Measurements from ENCODE around the gene CHRDL1.
A peak's percentile ranks its signal among the peaks of the same experiment; 100 is the strongest.
"Not testable (repeated sequence)": the region's sequence is repeated elsewhere in the genome, so short reads cannot be mapped to it uniquely, and the experiment has no call there.

CHRDL1 gene

GRCh38 chrX:110795645-110796406 lies at the start of gene CHRDL1:
CHRDL1 (minus strand) TSS chrX:110795817; CDS start chrX:110792181, 3,636 bp downstream.
- H3K4me3 ChIP-seq (ENCODE audit: low read depth, low read length) = peak within 1 kb of the TSS; percentile 67
- H3K9me3 ChIP-seq (ENCODE audit: control insufficient read depth, insufficient read depth, low read depth, low read length) = no peaks in the 10 kb centered on the region
- H3K4me1 ChIP-seq (ENCODE audit: control insufficient read depth, insufficient read depth, low read length) = peaks cover 3% of the 10 kb centered on the region; the same call in 1 of the 2 replicates
- H3K27ac ChIP-seq (ENCODE audit: low read depth, low read length) = no peak within 1 kb of the TSS
- peak within 1 kb of the TSS; percentile 56 for H3K9ac ChIP-seq (ENCODE audit: low read length)
- H3K36me3 ChIP-seq (ENCODE audit: control insufficient read depth, insufficient read depth, low read length) = no peaks in the 10 kb centered on the region
- peaks cover 58% of the 10 kb centered on the region for H3K27me3 ChIP-seq (ENCODE audit: control insufficient read depth, insufficient read depth, low read length)

DNA sequence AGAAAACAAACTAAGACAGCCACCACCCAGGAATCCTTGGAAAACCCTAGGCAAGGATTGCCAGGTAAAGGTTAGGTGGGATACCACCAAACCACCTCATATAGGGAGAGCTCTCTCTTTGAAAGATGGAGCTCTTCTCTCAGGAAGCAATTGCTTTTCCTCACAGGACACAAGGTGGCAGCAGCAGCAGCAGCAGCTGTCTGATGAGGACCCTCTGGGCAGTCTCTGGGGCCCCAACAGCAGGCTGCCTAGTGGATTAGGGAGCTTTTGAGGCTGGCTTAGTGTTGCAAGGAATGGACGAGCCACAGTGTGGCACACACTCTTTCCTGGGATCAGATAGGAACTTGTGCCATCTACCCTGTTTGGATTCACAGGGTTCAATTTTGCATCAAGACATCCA lies 41.4 kb upstream of the CHRDL1 start:
- no peaks in the 10 kb centered on the region for H3K4me1 ChIP-seq (ENCODE audit: control insufficient read depth, insufficient read depth, low read length)
- no peak overlapping the region for H3K27ac ChIP-seq (ENCODE audit: low read depth, low read length)
- no peak overlapping the region for H3K9ac ChIP-seq (ENCODE audit: low read length)
- no peaks in the 10 kb centered on the region for H3K9me3 ChIP-seq (ENCODE audit: control insufficient read depth, insufficient read depth, low read depth, low read length)
- H3K4me3 ChIP-seq (ENCODE audit: low read depth, low read length) = no peak overlapping the region
- no peaks in the 10 kb centered on the region for H3K36me3 ChIP-seq (ENCODE audit: control insufficient read depth, insufficient read depth, low read length)
- peaks cover 13% of the 10 kb centered on the region; the same call in 1 of the 2 replicates for H3K27me3 ChIP-seq (ENCODE audit: control insufficient read depth, insufficient read depth, low read length)

DNA sequence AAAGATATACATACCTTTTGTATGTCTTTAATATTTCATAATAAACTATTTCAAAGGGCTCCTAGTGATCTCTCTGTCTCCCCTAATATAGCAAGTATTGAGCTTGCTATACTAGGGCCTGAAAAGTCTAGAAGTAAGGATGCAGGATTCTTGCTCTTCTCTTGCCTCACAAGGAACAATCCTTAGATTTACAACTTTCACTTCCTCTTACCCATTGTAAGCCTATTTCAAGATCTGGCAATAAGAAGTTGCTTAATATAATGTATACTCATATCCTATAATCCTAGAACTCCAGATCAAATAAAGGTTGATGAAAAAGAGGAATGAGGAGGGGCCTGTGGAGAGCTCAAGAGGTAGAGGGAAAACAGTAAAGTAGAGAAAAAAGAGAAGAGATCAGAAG lies 40.8 kb upstream of the CHRDL1 start:
- Histone ChIP-seq H3K9ac (ENCODE audit: low read length) (no peak overlapping the region), H3K27ac (ENCODE audit: low read depth, low read length) (no peak overlapping the region), H3K9me3 (ENCODE audit: control insufficient read depth, insufficient read depth, low read depth, low read length) (no peaks in the 10 kb centered on the region), H3K4me1 (ENCODE audit: control insufficient read depth, insufficient read depth, low read length) (no peaks in the 10 kb centered on the region), H3K4me3 (ENCODE audit: low read depth, low read length) (no peak overlapping the region), H3K36me3 (ENCODE audit: control insufficient read depth, insufficient read depth, low read length) (no peaks in the 10 kb centered on the region), H3K27me3 (ENCODE audit: control insufficient read depth, insufficient read depth, low read length) (peaks cover 8% of the 10 kb centered on the region; the same call in 1 of the 2 replicates)

GRCh38 chrX:110836001-110836400 lies 40.4 kb upstream of the CHRDL1 start:
- H3K27ac ChIP-seq (ENCODE audit: low read depth, low read length) = no peak overlapping the region
- H3K4me1 ChIP-seq (ENCODE audit: control insufficient read depth, insufficient read depth, low read length) = no peaks in the 10 kb centered on the region
- no peaks in the 10 kb centered on the region for H3K36me3 ChIP-seq (ENCODE audit: control insufficient read depth, insufficient read depth, low read length)
- H3K27me3 ChIP-seq (ENCODE audit: control insufficient read depth, insufficient read depth, low read length) = peaks cover 8% of the 10 kb centered on the region; the same call in 1 of the 2 replicates
- no peaks in the 10 kb centered on the region for H3K9me3 ChIP-seq (ENCODE audit: control insufficient read depth, insufficient read depth, low read depth, low read length)
- no peak overlapping the region for H3K9ac ChIP-seq (ENCODE audit: low read length)
- H3K4me3 ChIP-seq (ENCODE audit: low read depth, low read length) = no peak overlapping the region

DNA sequence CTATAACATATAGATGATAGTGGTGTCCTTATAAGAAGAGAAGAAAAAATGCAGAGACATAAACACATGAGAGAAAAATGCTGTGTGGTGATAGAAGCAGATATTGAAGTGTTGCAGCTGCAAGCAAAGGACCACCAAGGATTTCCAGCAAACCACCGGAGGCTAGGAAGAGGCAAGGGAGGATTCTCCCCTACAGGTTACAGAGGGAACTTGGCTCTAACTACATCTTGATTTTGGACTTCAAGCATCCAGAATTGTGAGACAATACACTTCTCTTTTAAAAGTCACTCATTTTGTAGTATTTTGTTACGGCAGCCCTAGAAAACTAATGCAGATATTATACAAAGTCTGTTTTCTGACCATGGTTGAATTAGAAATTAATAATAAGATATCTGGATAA lies 30.4 kb upstream of the CHRDL1 start:
- H3K36me3 ChIP-seq (ENCODE audit: control insufficient read depth, insufficient read depth, low read length) = no peaks in the 10 kb centered on the region
- no peak overlapping the region for H3K27ac ChIP-seq (ENCODE audit: low read depth, low read length)
- no peaks in the 10 kb centered on the region; the same call in 1 of the 2 replicates for H3K27me3 ChIP-seq (ENCODE audit: control insufficient read depth, insufficient read depth, low read length)
- no peaks in the 10 kb centered on the region for H3K4me1 ChIP-seq (ENCODE audit: control insufficient read depth, insufficient read depth, low read length)
- H3K4me3 ChIP-seq (ENCODE audit: low read depth, low read length) = no peak overlapping the region
- no peaks in the 10 kb centered on the region for H3K9me3 ChIP-seq (ENCODE audit: control insufficient read depth, insufficient read depth, low read depth, low read length)
- no peak overlapping the region for H3K9ac ChIP-seq (ENCODE audit: low read length)

GRCh38 chrX:110816543-110816942 lies 20.9 kb upstream of the CHRDL1 start:
- H3K9ac ChIP-seq (ENCODE audit: low read length); H3K36me3 ChIP-seq (ENCODE audit: control insufficient read depth, insufficient read depth, low read length); H3K4me1 ChIP-seq (ENCODE audit: control insufficient read depth, insufficient read depth, low read length); H3K4me3 ChIP-seq (ENCODE audit: low read depth, low read length); H3K27ac ChIP-seq (ENCODE audit: low read depth, low read length); H3K9me3 ChIP-seq (ENCODE audit: control insufficient read depth, insufficient read depth, low read depth, low read length): not testable (repeated sequence)
- H3K27me3 ChIP-seq (ENCODE audit: control insufficient read depth, insufficient read depth, low read length) = peaks cover 12% of the 10 kb centered on the region; the same call in 1 of the 2 replicates

- Histone ChIP-seq H3K27me3 (ENCODE audit: control insufficient read depth, insufficient read depth, low read length) (peaks cover 33% of the 10 kb centered on the region; the same call in 1 of the 2 replicates), H3K4me3 (ENCODE audit: low read depth, low read length) (no peak overlapping the region), H3K36me3 (ENCODE audit: control insufficient read depth, insufficient read depth, low read length) (no peaks in the 10 kb centered on the region), H3K27ac (ENCODE audit: low read depth, low read length) (no peak overlapping the region), H3K9ac (ENCODE audit: low read length) (no peak overlapping the region), H3K9me3 (ENCODE audit: control insufficient read depth, insufficient read depth, low read depth, low read length) (no peaks in the 10 kb centered on the region), H3K4me1 (ENCODE audit: control insufficient read depth, insufficient read depth, low read length) (no peaks in the 10 kb centered on the region)
Observed at GRCh38 chrX:110806145-110806544, 10.5 kb upstream of the CHRDL1 start.

DNA sequence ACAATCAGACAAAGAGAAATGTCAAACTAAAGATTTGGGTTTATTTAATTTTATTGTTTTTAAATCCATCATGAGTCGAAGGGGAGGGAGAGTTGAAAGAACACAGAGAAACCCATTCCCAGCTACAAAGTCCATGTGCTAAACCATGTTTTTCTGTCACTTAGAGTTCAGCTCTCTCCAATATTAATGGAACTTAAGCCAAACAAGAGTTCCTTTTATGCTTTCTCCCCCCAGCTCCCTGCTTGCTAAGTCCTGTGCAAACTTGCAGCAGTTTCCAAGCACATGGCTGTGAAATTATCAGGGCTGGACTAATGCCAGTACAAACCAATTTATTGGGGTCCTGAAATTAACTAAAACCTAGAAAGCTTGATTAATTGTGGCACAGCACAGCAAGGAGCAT lies 9.7 kb upstream of the CHRDL1 start:
- Histone ChIP-seq H3K9me3 (ENCODE audit: control insufficient read depth, insufficient read depth, low read depth, low read length) (no peaks in the 10 kb centered on the region), H3K27me3 (ENCODE audit: control insufficient read depth, insufficient read depth, low read length) (peaks cover 33% of the 10 kb centered on the region; the same call in 1 of the 2 replicates), H3K36me3 (ENCODE audit: control insufficient read depth, insufficient read depth, low read length) (no peaks in the 10 kb centered on the region), H3K4me3 (ENCODE audit: low read depth, low read length) (no peak overlapping the region), H3K4me1 (ENCODE audit: control insufficient read depth, insufficient read depth, low read length) (no peaks in the 10 kb centered on the region), H3K27ac (ENCODE audit: low read depth, low read length) (no peak overlapping the region), H3K9ac (ENCODE audit: low read length) (no peak overlapping the region)

GRCh38 chrX:110804446-110804845 lies 8.8 kb upstream of the CHRDL1 start:
- no peak overlapping the region for H3K27ac ChIP-seq (ENCODE audit: low read depth, low read length)
- no peak overlapping the region for H3K4me3 ChIP-seq (ENCODE audit: low read depth, low read length)
- peaks cover 35% of the 10 kb centered on the region; the same call in 1 of the 2 replicates for H3K27me3 ChIP-seq (ENCODE audit: control insufficient read depth, insufficient read depth, low read length)
- no peaks in the 10 kb centered on the region for H3K9me3 ChIP-seq (ENCODE audit: control insufficient read depth, insufficient read depth, low read depth, low read length)
- H3K36me3 ChIP-seq (ENCODE audit: control insufficient read depth, insufficient read depth, low read length) = no peaks in the 10 kb centered on the region
- H3K4me1 ChIP-seq (ENCODE audit: control insufficient read depth, insufficient read depth, low read length) = no peaks in the 10 kb centered on the region
- no peak overlapping the region for H3K9ac ChIP-seq (ENCODE audit: low read length)

DNA sequence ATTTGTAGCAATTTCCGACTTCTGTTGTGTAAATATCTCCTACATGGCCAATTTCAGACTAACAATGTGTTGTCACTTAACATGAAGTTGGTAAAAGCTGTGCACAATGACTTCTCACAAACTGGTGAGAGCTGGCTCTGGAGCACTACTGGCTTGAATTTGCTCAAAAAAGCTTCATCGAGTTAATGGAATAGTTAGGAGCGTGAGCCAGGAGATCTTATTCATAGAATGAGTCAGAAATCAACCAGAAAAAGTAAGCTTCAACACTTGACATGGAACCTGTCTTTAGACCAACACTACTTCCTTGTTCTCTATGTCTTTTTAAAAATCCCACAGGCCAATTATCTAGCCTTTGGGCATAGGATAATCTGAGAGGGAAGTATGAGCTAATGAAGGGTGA lies 7.9 kb upstream of the CHRDL1 start:
- no peaks in the 10 kb centered on the region for H3K4me1 ChIP-seq (ENCODE audit: control insufficient read depth, insufficient read depth, low read length)
- H3K27me3 ChIP-seq (ENCODE audit: control insufficient read depth, insufficient read depth, low read length) = peaks cover 29% of the 10 kb centered on the region; the same call in 1 of the 2 replicates
- H3K4me3 ChIP-seq (ENCODE audit: low read depth, low read length) = no peak overlapping the region
- no peaks in the 10 kb centered on the region for H3K9me3 ChIP-seq (ENCODE audit: control insufficient read depth, insufficient read depth, low read depth, low read length)
- no peak overlapping the region for H3K27ac ChIP-seq (ENCODE audit: low read depth, low read length)
- no peak overlapping the region for H3K9ac ChIP-seq (ENCODE audit: low read length)
- no peaks in the 10 kb centered on the region for H3K36me3 ChIP-seq (ENCODE audit: control insufficient read depth, insufficient read depth, low read length)

GRCh38 chrX:110796407-110796697 lies 735 bp upstream of the CHRDL1 start:
- Histone ChIP-seq H3K9ac (ENCODE audit: low read length) (peak overlapping the region; percentile 56), H3K4me1 (ENCODE audit: control insufficient read depth, insufficient read depth, low read length) (peaks cover 3% of the 10 kb centered on the region; the same call in 1 of the 2 replicates), H3K4me3 (ENCODE audit: low read depth, low read length) (peak overlapping the region; percentile 67), H3K9me3 (ENCODE audit: control insufficient read depth, insufficient read depth, low read depth, low read length) (no peaks in the 10 kb centered on the region), H3K27ac (ENCODE audit: low read depth, low read length) (no peak overlapping the region), H3K36me3 (ENCODE audit: control insufficient read depth, insufficient read depth, low read length) (no peaks in the 10 kb centered on the region), H3K27me3 (ENCODE audit: control insufficient read depth, insufficient read depth, low read length) (peaks cover 58% of the 10 kb centered on the region)

Measured in HUES6 (cell line).